HCT116 (cell line): ENCODE measurements around the gene CARMIL1. TPM values are rescaled to one million over a fixed set of nuclear protein-coding genes. Genes with fewer than 3 reads are reported as not detected.

Experiments
- ATAC-seq: fragments of 200-7000 bp; cut with Tn5 transposase; 2 replicates; pipeline ENCODE4 v1.9.1; 2020; ENCODE audit warnings: mild to moderate bottlenecking, moderate library complexity
- BruUV-seq: library from RNA; stranded (reverse); fragments of 400-500 nt; replicated peaks from 2 replicates; lab custom pipeline; 2021; lab: Mats Ljungman, UMichigan
- CTCF ChIA-PET: fragments of 300-600 bp; sonication (Branson Sonifier 250); formaldehyde crosslinking; loops from one replicate; lab custom pipeline; 2021; ENCODE audit warnings: antibody characterized with exemption; lab: Charles Lee
- POLR2A ChIA-PET: fragments of 300-600, 350-600 bp; sonication (Branson Sonifier 250); formaldehyde crosslinking; loops from one replicate; lab custom pipeline; 2021; ENCODE audit warnings: antibody characterized with exemption; lab: Charles Lee
- RAD21 ChIA-PET, 2 experiments: fragments of 300-600 bp; sonication (Branson Sonifier 250); formaldehyde crosslinking; loops; one replicate each; lab custom pipeline; 2023; ENCODE audit warnings: low total read pairs in 2 of 2; ENCODE audit not compliant: uncharacterized antibody in 2 of 2, unreplicated experiment in 2 of 2, low non-redundant PET in 1 of 2; lab: Charles Lee
- DNase-seq: peaks from one replicate; pipeline ENCODE4 v3.0.0-alpha.2; 2010; ENCODE audit warnings: low read depth, low spot score
- H2AFZ ChIP-seq: fragments of 200-600 bp; shearing (Covaris generic), sonication (generic); 2 replicates; pipeline ENCODE4 v1.6.1; 2017; ENCODE audit warnings: low read depth, mixed run types, mixed read lengths, antibody characterized with exemption, low read length; ENCODE audit not compliant: poor library complexity, severe bottlenecking
- H3K27ac ChIP-seq: 2 replicates; pipeline ENCODE4 v1.5.1; 2012; ENCODE audit warnings: low read depth, low read length
- H3K27me3 ChIP-seq: fragments of 200-600 bp; sonication (generic); 2 replicates; pipeline ENCODE4 v1.6.1; 2016; ENCODE audit warnings: mixed run types, low read length, mixed read lengths; ENCODE audit not compliant: insufficient read depth
- H3K36me3 ChIP-seq, 2 experiments: fragments of 200-500 bp in 1 of 2; fragments of 200-600 bp in 1 of 2; sonication (Bioruptor generic) in 1 of 2; sonication (generic) in 1 of 2; 2 replicates each; pipeline versions ENCODE4 v1.5.1 to v1.6.1; 2014 to 2016; ENCODE audit warnings: low read length in 2 of 2, inconsistent platforms in 1 of 2, mixed read lengths in 1 of 2, mixed run types in 1 of 2; ENCODE audit not compliant: insufficient read depth in 2 of 2, control insufficient read depth in 1 of 2
- H3K4me1 ChIP-seq, 2 experiments: fragments of 200-600 bp in 1 of 2; sonication (generic) in 1 of 2; 2 replicates each; pipeline versions ENCODE4 v1.5.1 to v1.6.1; 2012 to 2017; ENCODE audit warnings: low read length in 2 of 2, inconsistent platforms in 1 of 2, mild to moderate bottlenecking in 1 of 2, mixed read lengths in 1 of 2, mixed run types in 1 of 2, moderate library complexity in 1 of 2; ENCODE audit not compliant: insufficient read depth in 2 of 2, control insufficient read depth in 1 of 2
- H3K4me2 ChIP-seq: fragments of 200-600 bp; sonication (generic); 2 replicates; pipeline ENCODE4 v1.6.1; 2017; ENCODE audit warnings: mixed run types, low read length, mixed read lengths
- H3K4me3 ChIP-seq, 2 experiments: fragments of 200-600 bp in 1 of 2; sonication (generic) in 1 of 2; replicated peaks in 1 of 2; 2 replicates each; pipeline ENCODE4 v1.5.1; 2011 to 2016; ENCODE audit warnings: low read length in 2 of 2, control low read depth in 1 of 2, low read depth in 1 of 2, mild to moderate bottlenecking in 1 of 2, mixed read lengths in 1 of 2, mixed run types in 1 of 2
- H3K79me2 ChIP-seq: fragments of 200-600 bp; sonication (generic); 2 replicates; pipeline ENCODE4 v1.6.1; 2017; ENCODE audit warnings: mild to moderate bottlenecking, mixed run types, low read length, moderate library complexity, mixed read lengths; ENCODE audit not compliant: insufficient read depth
- H3K9ac ChIP-seq: fragments of 200-600 bp; sonication (generic); 2 replicates; pipeline ENCODE4 v1.6.1; 2016; ENCODE audit warnings: low read length, mixed read lengths
- H3K9me2 ChIP-seq: fragments of 200-600 bp; sonication (generic), shearing (Covaris generic); 2 replicates; pipeline ENCODE4 v1.6.1; 2017; ENCODE audit warnings: mixed run types, mild to moderate bottlenecking, moderate library complexity; ENCODE audit not compliant: insufficient read depth
- H3K9me3 ChIP-seq, 2 experiments: fragments of 200-500 bp in 1 of 2; fragments of 200-600 bp in 1 of 2; sonication (Bioruptor generic) in 1 of 2; sonication (generic) in 1 of 2; 2 replicates each; pipeline ENCODE4 v1.6.1; 2014 to 2017; ENCODE audit warnings: low read length in 2 of 2, mixed read lengths in 2 of 2, inconsistent platforms in 1 of 2, low read depth in 1 of 2, mild to moderate bottlenecking in 1 of 2, mixed run types in 1 of 2, moderate library complexity in 1 of 2; ENCODE audit not compliant: control insufficient read depth in 1 of 2, insufficient read depth in 1 of 2
- H4K20me1 ChIP-seq: fragments of 200-600 bp; sonication (generic), shearing (Covaris generic); 2 replicates; pipeline ENCODE4 v1.6.1; 2017; ENCODE audit warnings: mixed run types, mild to moderate bottlenecking, moderate library complexity; ENCODE audit not compliant: insufficient read depth
- ATF3 ChIP-seq: IDR thresholded peaks from 2 replicates; pipeline ENCODE4 v1.6.1; 2012
- CBX3 ChIP-seq: IDR thresholded peaks from 2 replicates; pipeline ENCODE4 v1.6.1; 2012; ENCODE audit warnings: low read depth
- CEBPB ChIP-seq: IDR thresholded peaks from 2 replicates; pipeline ENCODE4 v1.6.1; 2012; ENCODE audit warnings: low read depth
- CTCF ChIP-seq, 3 experiments: fragments of 200-600 bp in 1 of 3; sonication (generic) in 1 of 3; IDR thresholded peaks in 2 of 3; conservative IDR thresholded peaks in 1 of 3; 2 replicates each; pipeline ENCODE4 v1.5.1; 2012 to 2017; ENCODE audit warnings: low read depth in 2 of 3, low read length in 2 of 3, antibody characterized with exemption in 1 of 3, borderline replicate concordance in 1 of 3, control low read depth in 1 of 3, mild to moderate bottlenecking in 1 of 3, mixed read lengths in 1 of 3, mixed run types in 1 of 3, moderate library complexity in 1 of 3; ENCODE audit not compliant: insufficient read depth in 1 of 3
- EGR1 ChIP-seq: IDR thresholded peaks from 2 replicates; pipeline ENCODE4 v1.6.1; 2012; ENCODE audit warnings: low read depth
- ELF1 ChIP-seq: IDR thresholded peaks from 2 replicates; pipeline ENCODE4 v1.6.1; 2012; ENCODE audit warnings: low read depth, borderline replicate concordance
- EZH2phosphoT487 ChIP-seq: fragments of 200-600 bp; IDR thresholded peaks from 2 replicates; pipeline ENCODE4 v1.6.1; 2018; ENCODE audit warnings: antibody characterized with exemption, borderline replicate concordance
- FOSL1 ChIP-seq: IDR thresholded peaks from 2 replicates; pipeline ENCODE4 v1.6.1; 2012; ENCODE audit warnings: low read depth
- JUND ChIP-seq: IDR thresholded peaks from 2 replicates; pipeline ENCODE4 v1.6.1; 2012
- POLR2A ChIP-seq: IDR thresholded peaks from 2 replicates; pipeline ENCODE4 v1.7.0; 2011; ENCODE audit warnings: borderline replicate concordance; ENCODE audit not compliant: insufficient read depth, insufficient read length; ENCODE audit errors: extremely low read depth
- POLR2AphosphoS5 ChIP-seq: IDR thresholded peaks from 2 replicates; pipeline ENCODE4 v1.6.1; 2011; ENCODE audit warnings: mild to moderate bottlenecking, low read depth, low read length, moderate library complexity
- RAD21 ChIP-seq: IDR thresholded peaks from 2 replicates; pipeline ENCODE4 v1.6.1; 2012; ENCODE audit warnings: low read depth, mild to moderate bottlenecking
- SIN3A ChIP-seq: IDR thresholded peaks from 2 replicates; pipeline ENCODE4 v1.6.1; 2012; ENCODE audit warnings: low read depth
- TCF7L2 ChIP-seq: IDR thresholded peaks from 2 replicates; pipeline ENCODE4 v1.7.0; 2011; ENCODE audit warnings: borderline replicate concordance, inconsistent platforms; ENCODE audit not compliant: insufficient read depth, insufficient read length; ENCODE audit errors: extremely low read depth
- YY1 ChIP-seq: IDR thresholded peaks from 2 replicates; pipeline ENCODE4 v1.6.1; 2011; ENCODE audit warnings: low read length, low read depth, moderate library complexity, mild to moderate bottlenecking; ENCODE audit not compliant: insufficient replicate concordance; ENCODE audit errors: extremely low read depth
- ZBTB33 ChIP-seq: IDR thresholded peaks from 2 replicates; pipeline ENCODE4 v1.6.1; 2011; ENCODE audit warnings: mild to moderate bottlenecking, low read length, moderate library complexity; ENCODE audit not compliant: insufficient replicate concordance; ENCODE audit errors: extremely low read depth
- ZFX ChIP-seq: fragments of 450-650 bp; IDR thresholded peaks from 2 replicates; pipeline ENCODE4 v1.6.1; 2017
- ZNF274 ChIP-seq: fragments of 200-500 bp; sonication (Bioruptor generic); IDR thresholded peaks from 2 replicates; pipeline ENCODE4 v1.6.1; 2014; ENCODE audit warnings: mild to moderate bottlenecking, low read depth, low read length, inconsistent platforms
- intact Hi-C: fragments of 100-400 bp; cut with micrococcal nuclease; formaldehyde crosslinking; loops from 2 replicates; pipeline ENCODE4 v1.10.0; 2022
- total RNA-seq: library from RNA; stranded (reverse); gene quantifications from one replicate; pipeline ENCODE4 v1.2.1, GENCODE V29; 2021; ENCODE audit not compliant: unreplicated experiment
- TF ChIP-seq, protein P1 (sequence below): IDR thresholded peaks from 2 replicates; pipeline ENCODE4 v1.6.1; 2012

The CARMIL1 gene
- total RNA-seq, 1 experiment from 2014 or later, result 21.7 TPM

DNA sequence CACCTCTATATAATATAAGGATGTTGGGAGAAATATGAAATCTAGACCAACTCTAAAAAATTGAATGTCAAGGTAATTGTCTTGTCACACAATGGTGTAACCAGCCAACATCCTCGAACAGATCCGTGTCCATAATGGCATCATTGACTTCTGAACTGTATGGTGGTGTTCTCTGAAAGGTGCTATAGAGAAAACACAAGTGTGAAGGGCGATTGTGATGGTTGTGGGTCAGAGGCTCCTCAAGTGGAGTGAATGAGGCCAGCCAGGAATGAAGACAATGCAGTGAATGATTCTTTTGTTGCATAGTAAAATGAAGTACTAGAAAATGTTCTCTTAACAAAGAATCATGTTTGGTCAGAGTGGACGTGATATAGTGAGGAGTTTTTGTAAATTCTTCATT, 58.3 kb downstream of the CARMIL1 start:
- H2AFZ ChIP-seq, result no peak overlapping the region
- DNase-seq (no peak), ATAC-seq (no peak)
- TF ChIP-seq RAD21 (no peak), SIN3A (no peak), CEBPB (no peak), YY1 (no peak), POLR2A (no peak), FOSL1 (no peak), EGR1 (no peak), JUND (no peak), ZBTB33 (no peak), POLR2AphosphoS5 (no peak), CBX3 (no peak), CTCF (IDR thresholded peaks at IDR 0.05 in 2 of 3, conservative IDR thresholded peaks at IDR 0.05 in 1 of 3; ENCODE audit: borderline replicate concordance in 1 of 3, insufficient read depth in 1 of 3, low read depth in 2 of 3, low read length in 2 of 3) (no peak), TCF7L2 (no peak), ELF1 (no peak), ATF3 (no peak), ZNF274 (no peak), ZFX (no peak), EZH2phosphoT487 (no peak)
- TF ChIP-seq, protein P1, sequence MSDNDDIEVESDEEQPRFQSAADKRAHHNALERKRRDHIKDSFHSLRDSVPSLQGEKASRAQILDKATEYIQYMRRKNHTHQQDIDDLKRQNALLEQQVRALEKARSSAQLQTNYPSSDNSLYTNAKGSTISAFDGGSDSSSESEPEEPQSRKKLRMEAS, result no peak
- no peak overlapping the region for H3K4me2 ChIP-seq
- H3K79me2 ChIP-seq, result peaks cover 77% of the 10 kb centered on the region
- H3K9ac ChIP-seq, result no peak overlapping the region
- ChIA-PET RAD21 (no interaction called here), POLR2A (interaction anchor here (1.3 kb wide), 1 partner anchor 9 kb away, joined by 3 read pairs; no protein-coding TSS in a partner anchor), CTCF (no interaction called here)
- H3K27me3 ChIP-seq, result no peaks in the 10 kb centered on the region
- BruUV-seq, result no TSS peak
- H3K36me3 ChIP-seq, result no peaks in the 10 kb centered on the region
- H3K27ac ChIP-seq, result no peak overlapping the region
- no peak overlapping the region for H3K4me3 ChIP-seq
- H4K20me1 ChIP-seq, result no peaks in the 10 kb centered on the region
- intact Hi-C loops, result no loop called here
- no peaks in the 10 kb centered on the region for H3K4me1 ChIP-seq
- no peaks in the 10 kb centered on the region for H3K9me2 ChIP-seq
- no peaks in the 10 kb centered on the region for H3K9me3 ChIP-seq
